ENCODE data around the gene PEAK1. TPM values are rescaled to one million over a fixed set of nuclear protein-coding genes. Genes with fewer than 3 reads are reported as not detected.

Gene PEAK1
- polyA plus RNA-seq, 2 of the 4 experiments (the other 2 are of a cell fraction), result 7.5 to 13.7 TPM

DNA sequence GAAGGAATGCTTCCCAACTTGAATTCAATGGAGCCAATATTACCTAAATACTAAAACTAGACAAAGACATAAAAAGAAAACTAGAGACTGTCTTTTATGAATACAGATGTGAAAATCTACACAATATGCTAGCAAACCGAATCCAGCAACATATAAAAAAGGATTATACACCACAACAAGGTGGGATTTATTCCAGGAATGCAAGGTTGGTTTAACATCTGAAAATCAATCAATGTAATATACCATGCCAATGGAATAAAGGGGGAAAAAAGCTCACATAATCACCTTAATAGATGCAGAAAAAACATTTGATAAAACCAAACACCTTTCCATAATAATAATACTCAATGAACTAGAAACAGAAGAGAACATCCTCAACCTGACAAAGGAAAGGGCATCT lies 279.7 kb downstream of the PEAK1 start:
- H3K9me3 ChIP-seq, result no peaks in the 10 kb centered on the region; the same call in 1 of the 3 replicates
- no peaks in the 10 kb centered on the region for H3K4me1 ChIP-seq
- H3K27ac ChIP-seq, result no peak overlapping the region
- no peak overlapping the region for H3K4me2 ChIP-seq
- CTCF ChIA-PET, result no interaction called here
- 9% methylated on average over 1 of the region's 1 CpG for WGBS (ENCODE audit: missing lambda C conversion rate)
- DNase-seq (ENCODE audit: low read depth in 1 of 2, low spot score in 1 of 2) (no peak), FAIRE-seq (no peak), ATAC-seq (no peak)
- no peak overlapping the region for H3K4me3 ChIP-seq
- POLR2A ChIA-PET, result no interaction called here
- TF ChIP-seq, protein P1, sequence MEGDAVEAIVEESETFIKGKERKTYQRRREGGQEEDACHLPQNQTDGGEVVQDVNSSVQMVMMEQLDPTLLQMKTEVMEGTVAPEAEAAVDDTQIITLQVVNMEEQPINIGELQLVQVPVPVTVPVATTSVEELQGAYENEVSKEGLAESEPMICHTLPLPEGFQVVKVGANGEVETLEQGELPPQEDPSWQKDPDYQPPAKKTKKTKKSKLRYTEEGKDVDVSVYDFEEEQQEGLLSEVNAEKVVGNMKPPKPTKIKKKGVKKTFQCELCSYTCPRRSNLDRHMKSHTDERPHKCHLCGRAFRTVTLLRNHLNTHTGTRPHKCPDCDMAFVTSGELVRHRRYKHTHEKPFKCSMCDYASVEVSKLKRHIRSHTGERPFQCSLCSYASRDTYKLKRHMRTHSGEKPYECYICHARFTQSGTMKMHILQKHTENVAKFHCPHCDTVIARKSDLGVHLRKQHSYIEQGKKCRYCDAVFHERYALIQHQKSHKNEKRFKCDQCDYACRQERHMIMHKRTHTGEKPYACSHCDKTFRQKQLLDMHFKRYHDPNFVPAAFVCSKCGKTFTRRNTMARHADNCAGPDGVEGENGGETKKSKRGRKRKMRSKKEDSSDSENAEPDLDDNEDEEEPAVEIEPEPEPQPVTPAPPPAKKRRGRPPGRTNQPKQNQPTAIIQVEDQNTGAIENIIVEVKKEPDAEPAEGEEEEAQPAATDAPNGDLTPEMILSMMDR (IDR thresholded peaks at IDR 0.05), result no peak
- TF ChIP-seq TP53 (CRISPR knock-in tag; IDR thresholded peaks at IDR 0.05) (no peak), FOXS1 (CRISPR knock-in tag; IDR thresholded peaks at IDR 0.05) (no peak), MAFK (IDR thresholded peaks at IDR 0.05; ENCODE audit: partially characterized antibody) (no peak), TFCP2L1 (CRISPR knock-in tag; IDR thresholded peaks at IDR 0.05) (no peak), JUNB (IDR thresholded peaks at IDR 0.05) (no peak), MYC (IDR thresholded peaks at IDR 0.05; ENCODE audit: borderline replicate concordance, low read length) (no peak), NR3C1 (IDR thresholded peaks at IDR 0.05) (no peak), CHD4 (IDR thresholded peaks at IDR 0.05; ENCODE audit: borderline replicate concordance) (no peak), JUN (IDR thresholded peaks at IDR 0.05) (no peak), RNF2 (IDR thresholded peaks at IDR 0.05; ENCODE audit: borderline replicate concordance, low read depth) (no peak), CBX2 (IDR thresholded peaks at IDR 0.05; ENCODE audit: borderline replicate concordance, low read depth) (no peak), EHMT2 (IDR thresholded peaks at IDR 0.05; ENCODE audit: low read depth) (no peak), POLR2A (IDR thresholded peaks at IDR 0.05; ENCODE audit: low read length) (no peak)
- TF ChIP-seq, protein P2, sequence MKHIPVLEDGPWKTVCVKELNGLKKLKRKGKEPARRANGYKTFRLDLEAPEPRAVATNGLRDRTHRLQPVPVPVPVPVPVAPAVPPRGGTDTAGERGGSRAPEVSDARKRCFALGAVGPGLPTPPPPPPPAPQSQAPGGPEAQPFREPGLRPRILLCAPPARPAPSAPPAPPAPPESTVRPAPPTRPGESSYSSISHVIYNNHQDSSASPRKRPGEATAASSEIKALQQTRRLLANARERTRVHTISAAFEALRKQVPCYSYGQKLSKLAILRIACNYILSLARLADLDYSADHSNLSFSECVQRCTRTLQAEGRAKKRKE (CRISPR knock-in tag; IDR thresholded peaks at IDR 0.05; ENCODE audit: low read depth), result no peak
- TF ChIP-seq, protein P3, sequence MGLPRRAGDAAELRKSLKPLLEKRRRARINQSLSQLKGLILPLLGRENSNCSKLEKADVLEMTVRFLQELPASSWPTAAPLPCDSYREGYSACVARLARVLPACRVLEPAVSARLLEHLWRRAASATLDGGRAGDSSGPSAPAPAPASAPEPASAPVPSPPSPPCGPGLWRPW (IDR thresholded peaks at IDR 0.05), result no peak
- TF ChIP-seq, protein P4, sequence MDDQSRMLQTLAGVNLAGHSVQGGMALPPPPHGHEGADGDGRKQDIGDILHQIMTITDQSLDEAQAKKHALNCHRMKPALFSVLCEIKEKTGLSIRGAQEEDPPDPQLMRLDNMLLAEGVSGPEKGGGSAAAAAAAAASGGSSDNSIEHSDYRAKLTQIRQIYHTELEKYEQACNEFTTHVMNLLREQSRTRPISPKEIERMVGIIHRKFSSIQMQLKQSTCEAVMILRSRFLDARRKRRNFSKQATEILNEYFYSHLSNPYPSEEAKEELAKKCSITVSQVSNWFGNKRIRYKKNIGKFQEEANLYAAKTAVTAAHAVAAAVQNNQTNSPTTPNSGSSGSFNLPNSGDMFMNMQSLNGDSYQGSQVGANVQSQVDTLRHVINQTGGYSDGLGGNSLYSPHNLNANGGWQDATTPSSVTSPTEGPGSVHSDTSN (IDR thresholded peaks at IDR 0.05), result no peak
- TF ChIP-seq, protein P5, sequence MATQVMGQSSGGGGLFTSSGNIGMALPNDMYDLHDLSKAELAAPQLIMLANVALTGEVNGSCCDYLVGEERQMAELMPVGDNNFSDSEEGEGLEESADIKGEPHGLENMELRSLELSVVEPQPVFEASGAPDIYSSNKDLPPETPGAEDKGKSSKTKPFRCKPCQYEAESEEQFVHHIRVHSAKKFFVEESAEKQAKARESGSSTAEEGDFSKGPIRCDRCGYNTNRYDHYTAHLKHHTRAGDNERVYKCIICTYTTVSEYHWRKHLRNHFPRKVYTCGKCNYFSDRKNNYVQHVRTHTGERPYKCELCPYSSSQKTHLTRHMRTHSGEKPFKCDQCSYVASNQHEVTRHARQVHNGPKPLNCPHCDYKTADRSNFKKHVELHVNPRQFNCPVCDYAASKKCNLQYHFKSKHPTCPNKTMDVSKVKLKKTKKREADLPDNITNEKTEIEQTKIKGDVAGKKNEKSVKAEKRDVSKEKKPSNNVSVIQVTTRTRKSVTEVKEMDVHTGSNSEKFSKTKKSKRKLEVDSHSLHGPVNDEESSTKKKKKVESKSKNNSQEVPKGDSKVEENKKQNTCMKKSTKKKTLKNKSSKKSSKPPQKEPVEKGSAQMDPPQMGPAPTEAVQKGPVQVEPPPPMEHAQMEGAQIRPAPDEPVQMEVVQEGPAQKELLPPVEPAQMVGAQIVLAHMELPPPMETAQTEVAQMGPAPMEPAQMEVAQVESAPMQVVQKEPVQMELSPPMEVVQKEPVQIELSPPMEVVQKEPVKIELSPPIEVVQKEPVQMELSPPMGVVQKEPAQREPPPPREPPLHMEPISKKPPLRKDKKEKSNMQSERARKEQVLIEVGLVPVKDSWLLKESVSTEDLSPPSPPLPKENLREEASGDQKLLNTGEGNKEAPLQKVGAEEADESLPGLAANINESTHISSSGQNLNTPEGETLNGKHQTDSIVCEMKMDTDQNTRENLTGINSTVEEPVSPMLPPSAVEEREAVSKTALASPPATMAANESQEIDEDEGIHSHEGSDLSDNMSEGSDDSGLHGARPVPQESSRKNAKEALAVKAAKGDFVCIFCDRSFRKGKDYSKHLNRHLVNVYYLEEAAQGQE (IDR thresholded peaks at IDR 0.05), result no peak

DNA sequence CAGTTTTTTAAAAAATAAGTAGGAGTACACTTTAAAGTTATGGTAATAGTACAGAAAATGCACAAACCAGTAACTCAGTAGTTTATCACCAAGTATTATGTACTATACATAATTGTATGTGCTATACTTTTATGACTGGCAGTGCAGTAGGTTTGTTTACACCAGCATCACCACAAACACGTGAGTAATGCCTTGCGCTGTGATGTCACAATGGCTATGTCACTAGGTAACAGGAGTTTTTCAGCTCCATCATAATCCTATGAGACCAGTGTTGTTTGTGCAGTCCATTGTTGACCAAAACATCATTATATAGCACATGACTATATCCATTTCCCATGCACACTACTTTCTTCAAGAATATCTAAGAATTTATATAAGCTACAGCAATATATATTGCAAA lies 280.6 kb downstream of the PEAK1 start:
- ChIA-PET CTCF (interaction anchor here (1.8 kb wide), 1 partner anchor 358 kb away, joined by 4 read pairs; no protein-coding TSS in a partner anchor), POLR2A (no interaction called here)
- no peaks in the 10 kb centered on the region; the same call in 1 of the 3 replicates for H3K9me3 ChIP-seq
- H3K27ac ChIP-seq, result no peak overlapping the region
- TF ChIP-seq ZNF302 (CRISPR knock-in tag; IDR thresholded peaks at IDR 0.05) (no peak), CHD4 (IDR thresholded peaks at IDR 0.05; ENCODE audit: borderline replicate concordance) (no peak), CBX2 (IDR thresholded peaks at IDR 0.05; ENCODE audit: borderline replicate concordance, low read depth) (no peak), ESRRA (IDR thresholded peaks at IDR 0.05; ENCODE audit: borderline replicate concordance, low read length) (no peak), PHF8 (IDR thresholded peaks at IDR 0.05; ENCODE audit: borderline replicate concordance, low read depth) (no peak), BHLHE40 (IDR thresholded peaks at IDR 0.05; ENCODE audit: low read depth, low read length) (no peak), POLR2A (IDR thresholded peaks at IDR 0.05; ENCODE audit: low read length) (no peak), TFCP2L1 (CRISPR knock-in tag; IDR thresholded peaks at IDR 0.05) (no peak), FOSB (CRISPR knock-in tag; IDR thresholded peaks at IDR 0.05) (no peak), RFX5 (IDR thresholded peaks at IDR 0.05) (no peak), RCOR1 (IDR thresholded peaks at IDR 0.05; ENCODE audit: low read depth, low read length) (no peak)
- TF ChIP-seq, protein P6, sequence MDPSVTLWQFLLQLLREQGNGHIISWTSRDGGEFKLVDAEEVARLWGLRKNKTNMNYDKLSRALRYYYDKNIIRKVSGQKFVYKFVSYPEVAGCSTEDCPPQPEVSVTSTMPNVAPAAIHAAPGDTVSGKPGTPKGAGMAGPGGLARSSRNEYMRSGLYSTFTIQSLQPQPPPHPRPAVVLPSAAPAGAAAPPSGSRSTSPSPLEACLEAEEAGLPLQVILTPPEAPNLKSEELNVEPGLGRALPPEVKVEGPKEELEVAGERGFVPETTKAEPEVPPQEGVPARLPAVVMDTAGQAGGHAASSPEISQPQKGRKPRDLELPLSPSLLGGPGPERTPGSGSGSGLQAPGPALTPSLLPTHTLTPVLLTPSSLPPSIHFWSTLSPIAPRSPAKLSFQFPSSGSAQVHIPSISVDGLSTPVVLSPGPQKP (IDR thresholded peaks at IDR 0.05; ENCODE audit: low read depth, low read length), result no peak
- H3K4me2 ChIP-seq, result no peak overlapping the region
- DNase-seq (ENCODE audit: low read depth in 1 of 2, low spot score in 1 of 2) (no peak), FAIRE-seq (no peak), ATAC-seq (no peak)
- H3K4me3 ChIP-seq, result no peak overlapping the region
- H3K4me1 ChIP-seq, result no peaks in the 10 kb centered on the region
- 71% methylated on average over 2 of the region's 2 CpGs for WGBS (ENCODE audit: missing lambda C conversion rate)

Measured in A549 (cell line).